ENCODE data around the gene MED13L.

The MED13L gene

GRCh38 chr12:116026768-116027550 is 250.5 kb downstream of the MED13L start:
- Histone ChIP-seq H3K4me3 (ENCODE audit: low read length) (no peak overlapping the region), H3K9ac (ENCODE audit: low read length) (no peak overlapping the region), H3K4me1 (ENCODE audit: control insufficient read depth, insufficient read depth, low read length) (no peaks in the 10 kb centered on the region), H3K27ac (ENCODE audit: low read depth, low read length) (no peak overlapping the region), H3K36me3 (ENCODE audit: control insufficient read depth, insufficient read depth, low read length) (no peaks in the 10 kb centered on the region), H3K27me3 (ENCODE audit: control insufficient read depth, insufficient read depth, low read length) (no peaks in the 10 kb centered on the region)

- Histone ChIP-seq H3K4me1 (ENCODE audit: control insufficient read depth, insufficient read depth, low read length) (no peaks in the 10 kb centered on the region), H3K27me3 (ENCODE audit: control insufficient read depth, insufficient read depth, low read length) (no peaks in the 10 kb centered on the region), H3K4me3 (ENCODE audit: low read length) (no peak overlapping the region), H3K36me3 (ENCODE audit: control insufficient read depth, insufficient read depth, low read length) (no peaks in the 10 kb centered on the region), H3K27ac (ENCODE audit: low read depth, low read length) (no peak overlapping the region), H3K9ac (ENCODE audit: low read length) (no peak overlapping the region)
Measured at GRCh38 chr12:116026346-116026745, 251.1 kb downstream of the MED13L start.

- Histone ChIP-seq H3K4me1 (ENCODE audit: control insufficient read depth, insufficient read depth, low read length) (no peaks in the 10 kb centered on the region), H3K36me3 (ENCODE audit: control insufficient read depth, insufficient read depth, low read length) (no peaks in the 10 kb centered on the region), H3K27ac (ENCODE audit: low read depth, low read length) (no peak overlapping the region), H3K9ac (ENCODE audit: low read length) (no peak overlapping the region), H3K27me3 (ENCODE audit: control insufficient read depth, insufficient read depth, low read length) (no peaks in the 10 kb centered on the region), H3K4me3 (ENCODE audit: low read length) (no peak overlapping the region)
Measured at GRCh38 chr12:116024769-116025168, 252.7 kb downstream of the MED13L start.

GRCh38 chr12:116019415-116019814 is 258.1 kb downstream of the MED13L start:
- H3K9ac ChIP-seq (ENCODE audit: low read length): no peak overlapping the region
- H3K36me3 ChIP-seq (ENCODE audit: control insufficient read depth, insufficient read depth, low read length): peaks cover 4% of the 10 kb centered on the region
- no peaks in the 10 kb centered on the region for H3K27me3 ChIP-seq (ENCODE audit: control insufficient read depth, insufficient read depth, low read length)
- H3K4me1 ChIP-seq (ENCODE audit: control insufficient read depth, insufficient read depth, low read length): no peaks in the 10 kb centered on the region
- no peak overlapping the region for H3K27ac ChIP-seq (ENCODE audit: low read depth, low read length)
- no peak overlapping the region for H3K4me3 ChIP-seq (ENCODE audit: low read length)

- H3K4me3 ChIP-seq (ENCODE audit: low read length): no peak overlapping the region
- H3K4me1 ChIP-seq (ENCODE audit: control insufficient read depth, insufficient read depth, low read length): no peaks in the 10 kb centered on the region
- H3K27ac ChIP-seq (ENCODE audit: low read depth, low read length): no peak overlapping the region
- H3K9ac ChIP-seq (ENCODE audit: low read length): no peak overlapping the region
- no peaks in the 10 kb centered on the region for H3K27me3 ChIP-seq (ENCODE audit: control insufficient read depth, insufficient read depth, low read length)
- peaks cover 4% of the 10 kb centered on the region for H3K36me3 ChIP-seq (ENCODE audit: control insufficient read depth, insufficient read depth, low read length)
Measured at GRCh38 chr12:116018282-116018681, 259.2 kb downstream of the MED13L start.

- H3K9ac ChIP-seq (ENCODE audit: low read length): no peak overlapping the region
- no peak overlapping the region for H3K27ac ChIP-seq (ENCODE audit: low read depth, low read length)
- H3K36me3 ChIP-seq (ENCODE audit: control insufficient read depth, insufficient read depth, low read length): peaks cover 7% of the 10 kb centered on the region
- H3K4me3 ChIP-seq (ENCODE audit: low read length): no peak overlapping the region
- H3K4me1 ChIP-seq (ENCODE audit: control insufficient read depth, insufficient read depth, low read length): no peaks in the 10 kb centered on the region
- H3K27me3 ChIP-seq (ENCODE audit: control insufficient read depth, insufficient read depth, low read length): no peaks in the 10 kb centered on the region
Measured at GRCh38 chr12:116015525-116015924, 262.0 kb downstream of the MED13L start.

GRCh38 chr12:116012757-116013156 is 264.7 kb downstream of the MED13L start:
- Histone ChIP-seq H3K36me3 (ENCODE audit: control insufficient read depth, insufficient read depth, low read length) (peaks cover 11% of the 10 kb centered on the region), H3K4me1 (ENCODE audit: control insufficient read depth, insufficient read depth, low read length) (no peaks in the 10 kb centered on the region), H3K9ac (ENCODE audit: low read length) (no peak overlapping the region), H3K4me3 (ENCODE audit: low read length) (no peak overlapping the region), H3K27me3 (ENCODE audit: control insufficient read depth, insufficient read depth, low read length) (no peaks in the 10 kb centered on the region), H3K27ac (ENCODE audit: low read depth, low read length) (no peak overlapping the region)

- no peaks in the 10 kb centered on the region for H3K4me1 ChIP-seq (ENCODE audit: control insufficient read depth, insufficient read depth, low read length)
- H3K27ac ChIP-seq (ENCODE audit: low read depth, low read length): no peak overlapping the region
- no peak overlapping the region for H3K4me3 ChIP-seq (ENCODE audit: low read length)
- peaks cover 11% of the 10 kb centered on the region for H3K36me3 ChIP-seq (ENCODE audit: control insufficient read depth, insufficient read depth, low read length)
- H3K9ac ChIP-seq (ENCODE audit: low read length): no peak overlapping the region
- H3K27me3 ChIP-seq (ENCODE audit: control insufficient read depth, insufficient read depth, low read length): no peaks in the 10 kb centered on the region
Measured at GRCh38 chr12:116011217-116011616, 266.3 kb downstream of the MED13L start.

- Histone ChIP-seq H3K27me3 (ENCODE audit: control insufficient read depth, insufficient read depth, low read length) (no peaks in the 10 kb centered on the region), H3K9ac (ENCODE audit: low read length) (no peak overlapping the region), H3K36me3 (ENCODE audit: control insufficient read depth, insufficient read depth, low read length) (peaks cover 14% of the 10 kb centered on the region), H3K4me3 (ENCODE audit: low read length) (no peak overlapping the region), H3K4me1 (ENCODE audit: control insufficient read depth, insufficient read depth, low read length) (no peaks in the 10 kb centered on the region), H3K27ac (ENCODE audit: low read depth, low read length) (no peak overlapping the region)
Measured at GRCh38 chr12:116010467-116010866, 267.0 kb downstream of the MED13L start.

GRCh38 chr12:116009805-116010204 is 267.7 kb downstream of the MED13L start:
- H3K4me1 ChIP-seq (ENCODE audit: control insufficient read depth, insufficient read depth, low read length): no peaks in the 10 kb centered on the region
- H3K27me3 ChIP-seq (ENCODE audit: control insufficient read depth, insufficient read depth, low read length): no peaks in the 10 kb centered on the region
- no peak overlapping the region for H3K4me3 ChIP-seq (ENCODE audit: low read length)
- peaks cover 14% of the 10 kb centered on the region for H3K36me3 ChIP-seq (ENCODE audit: control insufficient read depth, insufficient read depth, low read length)
- no peak overlapping the region for H3K27ac ChIP-seq (ENCODE audit: low read depth, low read length)
- H3K9ac ChIP-seq (ENCODE audit: low read length): no peak overlapping the region

GRCh38 chr12:116006141-116006540 is 271.4 kb downstream of the MED13L start:
- H3K27me3 ChIP-seq (ENCODE audit: control insufficient read depth, insufficient read depth, low read length): no peaks in the 10 kb centered on the region
- no peak overlapping the region for H3K27ac ChIP-seq (ENCODE audit: low read depth, low read length)
- no peak overlapping the region for H3K4me3 ChIP-seq (ENCODE audit: low read length)
- H3K4me1 ChIP-seq (ENCODE audit: control insufficient read depth, insufficient read depth, low read length): no peaks in the 10 kb centered on the region
- H3K9ac ChIP-seq (ENCODE audit: low read length): no peak overlapping the region
- peaks cover 15% of the 10 kb centered on the region for H3K36me3 ChIP-seq (ENCODE audit: control insufficient read depth, insufficient read depth, low read length)

GRCh38 chr12:116002890-116003536 is 274.5 kb downstream of the MED13L start:
- no peak overlapping the region for H3K9ac ChIP-seq (ENCODE audit: low read length)
- no peaks in the 10 kb centered on the region for H3K27me3 ChIP-seq (ENCODE audit: control insufficient read depth, insufficient read depth, low read length)
- no peak overlapping the region for H3K4me3 ChIP-seq (ENCODE audit: low read length)
- H3K4me1 ChIP-seq (ENCODE audit: control insufficient read depth, insufficient read depth, low read length): peaks cover 7% of the 10 kb centered on the region
- no peak overlapping the region for H3K27ac ChIP-seq (ENCODE audit: low read depth, low read length)
- H3K36me3 ChIP-seq (ENCODE audit: control insufficient read depth, insufficient read depth, low read length): peaks cover 7% of the 10 kb centered on the region

GRCh38 chr12:116000252-116000651 is 277.2 kb downstream of the MED13L start:
- Histone ChIP-seq H3K4me3 (ENCODE audit: low read length) (no peak overlapping the region), H3K36me3 (ENCODE audit: control insufficient read depth, insufficient read depth, low read length) (peaks cover 11% of the 10 kb centered on the region), H3K27me3 (ENCODE audit: control insufficient read depth, insufficient read depth, low read length) (no peaks in the 10 kb centered on the region), H3K4me1 (ENCODE audit: control insufficient read depth, insufficient read depth, low read length) (peaks cover 7% of the 10 kb centered on the region), H3K9ac (ENCODE audit: low read length) (no peak overlapping the region), H3K27ac (ENCODE audit: low read depth, low read length) (no peak overlapping the region)
